ENCODE measurements around the gene HILPDA. TPM values are rescaled to one million over a fixed set of nuclear protein-coding genes. Genes with fewer than 3 reads are reported as not detected.

Gene HILPDA
- total and polyA plus RNA-seq, 9 of the 15 experiments (the other 6 are each of a cell fraction or from before 2014, with no cell fraction given): 8.3 to 71.8 (median 23.5) TPM

GRCh38 chr7:128409596-128410450 is 45.9 kb upstream of the HILPDA start, which contains the start of gene IMPDH1 (continued):
- TF ChIP-seq CBX3 (IDR thresholded peaks at IDR 0.05; ENCODE audit: borderline replicate concordance in 1 of 2, low read length in 2 of 2) (peak in 1 of 2 experiments; percentile 56; a peak in 1 of 3 replicates), JUNB (CRISPR knock-in tag; conservative IDR thresholded peaks at IDR 0.05) (no peak), RREB1 (CRISPR knock-in tag; IDR thresholded peaks at IDR 0.05) (peak; percentile 93), FOXO4 (CRISPR knock-in tag; IDR thresholded peaks at IDR 0.05) (peak; percentile 67; the same call in 1 of the 2 replicates), NONO (IDR thresholded peaks at IDR 0.05; ENCODE audit: low read depth in 2 of 2, low read length in 1 of 2) (peak; percentile 85 to 95), GATA2 (CRISPR knock-in tag; IDR thresholded peaks at IDR 0.05) (no peak), HNRNPK (IDR thresholded peaks at IDR 0.05; ENCODE audit: low read depth, low read length, poor library complexity, severe bottlenecking) (no peak), HDAC2 (IDR thresholded peaks at IDR 0.05) (peak; percentile 68; the same call in 1 of the 2 replicates), CTBP1 (IDR thresholded peaks at IDR 0.05; ENCODE audit: borderline replicate concordance) (peak; percentile 97), PHF20 (IDR thresholded peaks at IDR 0.05; ENCODE audit: partially characterized antibody) (peak; percentile 24), SIX5 (IDR thresholded peaks at IDR 0.05; ENCODE audit: borderline replicate concordance in 1 of 2, insufficient read depth in 1 of 2, low read depth in 1 of 2, low read length in 2 of 2) (no peak), SIRT6 (IDR thresholded peaks at IDR 0.05; ENCODE audit: low read depth, low read length) (no peak), JUND (IDR thresholded peaks at IDR 0.05; ENCODE audit: borderline replicate concordance, low read depth, low read length) (peak; percentile 2; the same call in 1 of the 2 replicates), JUND (tag; IDR thresholded peaks at IDR 0.05; ENCODE audit: borderline replicate concordance, low read depth, low read length) (no peak; the same call in 2 of the 3 replicates), SFPQ (IDR thresholded peaks at IDR 0.05; ENCODE audit: low read depth, low read length) (no peak)

Measured in K562 (cell line).